Lower leg skin (tissue), 4 donors: ENCODE results near the gene PYGB. TPM values are rescaled to one million over a fixed set of nuclear protein-coding genes. Genes with fewer than 3 reads are reported as not detected.
A peak's percentile ranks its signal among the peaks of the same experiment; 100 is the strongest.

Experiments used
- DNase-seq, 2 donors: peaks; one replicate each; pipeline ENCODE4 v3.0.0-alpha.2; 2019; ENCODE audit warnings: low spot score in 2 of 2
- H3K4me3 ChIP-seq: fragments of 200-600 bp; sonication (generic); 2 replicates; pipeline ENCODE4 v1.5.1; 2017; ENCODE audit warnings: mild to moderate bottlenecking, low read depth; ENCODE audit not compliant: poor library complexity, severe bottlenecking
- POLR2A ChIP-seq, 2 donors: fragments of 450-650 bp; IDR thresholded peaks; one replicate each; pipeline ENCODE4 v1.6.1; 2016 to 2017; ENCODE audit warnings: antibody characterized with exemption in 2 of 2, mild to moderate bottlenecking in 1 of 2, moderate library complexity in 1 of 2
- WGBS, 2 donors: methylation state at CpG; one replicate each; pipeline ENCODE4 v1.1.5; 2018; 5-methylcytosine and 5-hydroxymethylcytosine counted together
- intact Hi-C: fragments of 100-400 bp; cut with DNase I; formaldehyde crosslinking; loops from one replicate; pipeline ENCODE4 v1.15.0; 2023; ENCODE audit warnings: low total_unique reads
- total RNA-seq, 4 donors: library from RNA; depleted of rRNA; stranded (reverse); fragments of >200 nt; gene quantifications; one replicate each; pipeline ENCODE4 v1.1.0, GENCODE V29; 2016
- TF ChIP-seq, protein P1 (sequence below), 3 donors: fragments of 450-650 bp; IDR thresholded peaks; one replicate each; pipeline ENCODE4 v1.5.1; 2016; ENCODE audit warnings: antibody characterized with exemption in 3 of 3, mild to moderate bottlenecking in 3 of 3, moderate library complexity in 2 of 3

PYGB gene
- total RNA-seq, 4 donors from 2014 or later = 99.0 to 308 (median 194) TPM

DNA sequence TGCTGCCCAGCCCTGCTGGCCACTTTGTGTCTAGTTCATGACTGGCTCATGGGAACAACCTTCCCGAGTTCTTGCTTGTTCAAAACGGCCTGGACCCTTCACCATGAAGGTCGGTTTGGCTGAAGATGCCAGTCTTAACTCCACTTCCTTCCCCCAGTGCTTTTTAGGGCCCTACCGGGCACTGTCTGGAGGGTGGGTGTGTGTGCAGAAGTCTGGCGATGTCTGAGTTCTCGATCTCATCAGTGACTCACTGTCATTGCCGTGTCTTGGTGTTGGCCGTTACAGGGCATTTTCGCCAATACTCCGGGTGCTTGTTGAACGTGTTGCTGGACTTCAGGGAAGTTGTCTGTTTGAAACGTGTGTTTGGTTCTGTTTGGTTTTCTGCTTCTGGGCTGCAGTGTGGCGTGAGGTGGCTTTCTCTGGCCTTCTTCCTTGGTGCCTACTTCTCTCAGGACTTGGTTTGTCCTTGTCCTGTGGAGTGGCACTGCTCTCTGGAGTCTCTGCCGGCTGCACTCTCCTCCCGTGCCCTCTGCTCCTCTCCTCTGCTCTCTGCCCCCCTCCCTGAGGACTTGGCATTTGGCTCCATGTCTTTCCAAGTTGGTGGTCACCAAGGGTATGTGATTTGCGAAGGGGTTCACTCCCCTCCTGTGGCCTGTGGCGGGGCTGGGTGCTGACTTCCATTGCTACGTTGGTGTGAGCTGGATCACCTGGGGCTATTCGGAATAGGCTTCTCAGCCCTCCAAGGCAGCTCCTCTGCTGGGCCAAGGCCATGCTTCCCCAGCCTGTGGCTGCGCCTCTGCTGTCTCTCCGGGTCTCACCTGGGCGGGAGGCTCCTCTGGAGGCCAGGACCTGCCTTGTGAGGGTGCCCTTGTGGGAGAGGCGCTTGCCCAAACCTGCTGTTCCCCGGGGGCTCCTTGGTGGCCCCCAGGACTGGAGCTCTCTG is 38.2 kb downstream of the PYGB start:
- intact Hi-C loops = no loop called here
- no peak overlapping the region for H3K4me3 ChIP-seq
- DNase-seq = peak in 1 of 2 donors; percentile 79
- 85 to 87% methylated on average over 24 of the region's 24 CpGs for WGBS, 2 donors
- TF ChIP-seq, protein P1, sequence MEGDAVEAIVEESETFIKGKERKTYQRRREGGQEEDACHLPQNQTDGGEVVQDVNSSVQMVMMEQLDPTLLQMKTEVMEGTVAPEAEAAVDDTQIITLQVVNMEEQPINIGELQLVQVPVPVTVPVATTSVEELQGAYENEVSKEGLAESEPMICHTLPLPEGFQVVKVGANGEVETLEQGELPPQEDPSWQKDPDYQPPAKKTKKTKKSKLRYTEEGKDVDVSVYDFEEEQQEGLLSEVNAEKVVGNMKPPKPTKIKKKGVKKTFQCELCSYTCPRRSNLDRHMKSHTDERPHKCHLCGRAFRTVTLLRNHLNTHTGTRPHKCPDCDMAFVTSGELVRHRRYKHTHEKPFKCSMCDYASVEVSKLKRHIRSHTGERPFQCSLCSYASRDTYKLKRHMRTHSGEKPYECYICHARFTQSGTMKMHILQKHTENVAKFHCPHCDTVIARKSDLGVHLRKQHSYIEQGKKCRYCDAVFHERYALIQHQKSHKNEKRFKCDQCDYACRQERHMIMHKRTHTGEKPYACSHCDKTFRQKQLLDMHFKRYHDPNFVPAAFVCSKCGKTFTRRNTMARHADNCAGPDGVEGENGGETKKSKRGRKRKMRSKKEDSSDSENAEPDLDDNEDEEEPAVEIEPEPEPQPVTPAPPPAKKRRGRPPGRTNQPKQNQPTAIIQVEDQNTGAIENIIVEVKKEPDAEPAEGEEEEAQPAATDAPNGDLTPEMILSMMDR (IDR thresholded peaks at IDR 0.05) = no peak
- TF ChIP-seq POLR2A (IDR thresholded peaks at IDR 0.05) = no peak

DNA sequence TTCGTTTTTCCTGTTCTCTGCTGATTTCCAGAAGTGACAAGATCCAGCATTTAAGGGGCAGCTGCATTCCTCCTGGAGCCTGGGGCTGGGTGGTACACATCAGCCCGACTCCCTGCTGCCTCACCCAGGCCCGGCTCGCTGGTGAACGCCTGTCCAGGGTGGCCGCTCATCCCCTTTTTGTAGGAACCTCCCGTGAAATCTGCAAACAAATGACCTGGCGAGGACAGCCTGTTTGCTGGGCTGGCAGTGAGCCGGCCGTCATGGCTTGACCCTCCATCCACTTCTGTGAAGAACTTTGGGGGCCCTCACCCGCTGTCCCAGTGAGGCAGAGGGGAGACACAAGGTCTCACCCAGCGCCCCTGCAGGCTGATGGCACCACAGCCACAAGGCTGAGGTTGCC is 39.0 kb downstream of the PYGB start:
- DNase-seq = peak in 1 of 2 donors; percentile 78
- H3K4me3 ChIP-seq = no peak overlapping the region
- WGBS, 2 donors = 95 to 96% methylated on average over 11 to 12 of the region's 12 CpGs
- intact Hi-C loops = no loop called here
- no peak for TF ChIP-seq POLR2A (IDR thresholded peaks at IDR 0.05)
- TF ChIP-seq, protein P1 (IDR thresholded peaks at IDR 0.05) = no peak

DNA sequence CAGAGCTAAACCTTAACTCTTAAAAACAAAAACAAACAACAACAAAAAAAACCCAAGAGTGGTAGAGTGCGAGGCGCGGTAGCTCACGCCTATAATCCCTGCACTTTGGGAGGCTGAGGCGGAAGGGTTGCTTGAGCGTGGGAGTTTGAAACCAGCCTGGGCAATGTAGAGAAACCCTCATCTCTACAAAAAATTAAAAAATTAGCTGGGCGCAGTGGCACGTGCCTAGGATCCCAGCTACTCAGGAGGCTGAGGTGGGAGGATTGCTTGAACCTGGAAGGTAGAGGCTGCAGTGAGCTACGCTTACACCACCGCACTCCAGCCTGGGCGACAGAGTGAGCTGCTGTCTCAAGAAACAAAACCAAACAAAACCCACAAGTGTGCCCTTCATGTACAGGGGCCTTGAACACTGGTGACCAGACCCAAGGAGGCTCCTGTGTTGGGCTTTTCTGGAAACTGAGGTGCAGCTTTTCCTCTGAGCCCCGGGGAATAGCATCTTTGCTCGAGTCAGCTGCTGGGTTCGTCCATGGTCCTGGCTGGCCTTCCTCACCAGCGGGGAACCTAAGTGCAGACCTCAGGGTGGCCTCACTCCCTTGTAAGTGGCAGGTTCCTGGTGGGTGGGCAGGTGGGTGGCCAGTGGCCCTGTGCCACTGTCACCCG is 39.9 kb downstream of the PYGB start:
- no peak overlapping the region for H3K4me3 ChIP-seq
- WGBS, 2 donors = 94 to 96% methylated on average over 15 of the region's 16 CpGs
- peak in 1 of 2 donors; percentile 59 for DNase-seq
- TF ChIP-seq, protein P1 (IDR thresholded peaks at IDR 0.05) = no peak
- no peak for TF ChIP-seq POLR2A (IDR thresholded peaks at IDR 0.05)
- intact Hi-C loops = no loop called here

DNA sequence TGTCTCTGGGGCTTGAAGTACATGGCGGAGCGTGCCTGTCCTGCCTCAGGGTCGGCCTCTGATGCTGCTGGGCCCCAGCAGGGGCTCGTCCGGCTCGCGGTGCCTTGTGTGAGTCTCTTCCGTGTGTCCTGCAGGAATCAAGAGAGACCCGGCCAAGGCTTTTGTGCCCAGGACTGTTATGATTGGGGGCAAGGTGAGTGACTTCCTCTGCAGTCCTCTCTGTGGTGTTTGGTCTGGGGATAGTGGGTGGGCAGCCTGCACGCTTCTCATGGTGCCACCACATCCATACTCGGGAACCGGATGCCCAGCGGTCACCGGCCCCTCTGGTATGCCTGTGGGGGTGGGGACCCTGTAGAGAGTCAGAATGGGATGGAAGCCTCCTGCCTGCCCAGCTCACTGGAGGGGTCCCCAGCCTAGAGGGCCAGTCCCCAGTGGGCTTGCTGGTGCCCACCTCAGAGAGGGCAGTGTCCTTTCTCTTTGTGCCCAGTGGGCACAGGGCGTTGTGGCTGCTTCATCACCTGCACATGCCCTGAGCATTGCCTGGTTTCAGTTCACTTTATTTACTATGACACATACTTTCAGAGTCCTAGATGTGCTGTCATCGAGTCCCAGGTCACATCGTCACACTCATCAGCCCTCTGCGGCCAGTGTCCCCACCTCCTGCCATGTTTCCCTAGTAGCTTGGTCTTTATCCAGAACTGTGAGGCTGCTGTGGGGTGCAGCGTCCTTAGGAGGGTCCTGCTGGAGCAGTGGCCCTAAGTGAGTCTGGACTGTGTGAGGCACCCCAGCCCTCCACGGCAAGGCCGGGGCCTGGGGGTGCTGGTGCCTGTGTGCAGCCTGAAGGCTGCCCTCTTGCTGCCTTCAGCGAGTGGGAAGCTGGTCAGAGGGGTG is 40.7 kb downstream of the PYGB start:
- 84 to 91% methylated on average over 9 to 16 of the region's 22 CpGs for WGBS, 2 donors
- TF ChIP-seq, protein P1 (IDR thresholded peaks at IDR 0.05) = no peak
- no peak for TF ChIP-seq POLR2A (IDR thresholded peaks at IDR 0.05)
- intact Hi-C loops = no loop called here
- peak in 1 of 2 donors; percentile 80 for DNase-seq
- H3K4me3 ChIP-seq = no peak overlapping the region

DNA sequence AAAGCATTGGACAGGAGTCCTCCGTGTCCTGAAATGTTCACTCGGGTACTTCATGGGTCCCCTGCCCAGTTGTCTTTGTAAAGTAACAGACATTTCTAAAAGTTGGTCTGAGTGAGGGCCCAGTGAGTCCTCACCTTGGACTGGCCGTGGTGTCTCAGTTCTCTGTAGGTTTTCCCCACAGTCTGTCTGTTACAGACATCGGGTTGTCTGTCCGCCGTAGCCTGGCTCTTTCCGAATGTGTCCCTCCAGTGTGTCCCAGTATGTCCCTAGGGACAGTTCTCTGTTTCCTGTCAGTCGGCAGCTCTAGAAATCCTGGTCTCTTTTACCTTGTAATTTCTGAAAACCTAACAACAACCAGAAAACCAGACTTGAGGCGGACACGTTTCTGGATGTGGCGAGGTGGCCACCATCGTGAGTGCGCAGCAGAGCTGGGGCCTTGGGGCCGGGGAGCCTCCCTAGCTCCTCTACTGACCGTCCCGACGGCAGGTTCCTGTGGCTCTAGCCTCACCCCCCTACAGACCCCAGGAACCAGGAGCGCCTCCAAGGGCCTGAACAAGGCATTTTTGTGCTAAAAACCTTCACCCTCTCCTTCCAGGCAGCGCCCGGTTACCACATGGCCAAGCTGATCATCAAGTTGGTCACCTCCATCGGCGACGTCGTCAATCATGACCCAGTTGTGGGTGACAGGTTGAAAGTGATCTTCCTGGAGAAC is 42.2 kb downstream of the PYGB start:
- TF ChIP-seq, protein P1 (IDR thresholded peaks at IDR 0.05) = no peak
- TF ChIP-seq POLR2A (IDR thresholded peaks at IDR 0.05) = no peak
- no peak for DNase-seq
- intact Hi-C loops = no loop called here
- H3K4me3 ChIP-seq = no peak overlapping the region
- 89 to 94% methylated on average over 24 of the region's 24 CpGs for WGBS, 2 donors
